GM04504 (cell line): ENCODE results near the gene SEC63.
"Not testable (repeated sequence)": the region's sequence is repeated elsewhere in the genome, so short reads cannot be mapped to it uniquely, and the experiment has no call there.

Source experiments
- DNase-seq: peaks from one replicate; pipeline ENCODE4 v3.0.0-alpha.2; 2012; ENCODE audit warnings: low read depth

Gene SEC63

DNA sequence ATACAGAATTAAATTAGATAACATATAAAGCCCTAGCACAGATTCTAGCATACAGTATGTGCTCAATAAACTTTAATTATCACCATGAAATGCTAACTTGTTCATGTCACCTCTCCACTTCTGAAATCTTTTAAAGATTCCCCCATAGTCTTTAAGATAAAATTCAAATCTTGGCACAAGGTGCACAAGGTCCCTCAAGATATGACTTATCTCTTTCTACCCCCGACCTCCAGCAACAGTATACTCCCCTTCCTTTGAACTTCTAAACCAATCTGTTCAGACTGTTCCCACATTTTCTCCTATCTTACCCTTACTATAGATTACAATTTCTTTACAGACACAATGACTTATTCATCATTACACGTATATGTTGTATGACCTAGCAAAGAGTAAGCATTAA lies 29.0 kb downstream of the SEC63 start:
- no peak for DNase-seq

DNA sequence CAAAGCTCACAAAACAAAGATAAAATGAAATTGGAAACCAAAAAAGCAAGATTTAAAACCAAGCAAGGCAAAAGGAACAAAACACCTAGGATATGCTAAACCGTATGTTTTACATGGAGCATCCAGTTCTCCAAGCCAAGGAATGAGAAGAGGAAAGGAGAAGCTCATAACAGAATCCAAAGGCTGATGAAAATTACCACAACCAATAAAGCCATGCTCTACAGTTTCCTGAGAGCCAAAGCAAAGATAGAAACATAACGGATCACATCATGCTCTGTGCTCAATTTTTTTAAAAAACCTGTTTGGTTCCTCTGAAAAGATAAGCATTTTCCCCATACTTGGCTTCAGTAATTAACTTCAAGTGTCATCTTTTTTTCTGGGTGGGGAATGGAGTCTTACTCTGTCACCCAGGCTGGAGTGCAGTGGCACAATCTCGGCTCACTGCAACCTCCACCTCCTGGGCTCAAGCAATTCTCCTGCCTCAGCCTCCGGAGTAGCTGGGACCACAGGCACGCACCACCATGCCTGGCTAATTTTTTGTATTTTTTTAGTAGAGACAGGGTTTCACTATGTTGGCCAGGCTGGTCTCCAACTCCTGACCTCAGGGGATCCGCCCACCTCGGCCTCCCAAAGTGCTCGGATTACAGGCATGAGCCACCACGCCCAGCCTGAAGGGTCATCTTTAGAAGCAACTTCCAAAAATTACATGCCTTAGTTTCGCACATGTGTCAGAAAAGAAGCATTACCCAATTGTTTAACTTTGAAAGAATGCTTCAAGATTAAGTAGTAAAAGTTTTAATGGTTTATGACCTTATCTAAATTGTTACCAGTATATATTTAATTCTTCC lies 31.1 kb downstream of the SEC63 start:
- peak; percentile 3 for DNase-seq

DNA sequence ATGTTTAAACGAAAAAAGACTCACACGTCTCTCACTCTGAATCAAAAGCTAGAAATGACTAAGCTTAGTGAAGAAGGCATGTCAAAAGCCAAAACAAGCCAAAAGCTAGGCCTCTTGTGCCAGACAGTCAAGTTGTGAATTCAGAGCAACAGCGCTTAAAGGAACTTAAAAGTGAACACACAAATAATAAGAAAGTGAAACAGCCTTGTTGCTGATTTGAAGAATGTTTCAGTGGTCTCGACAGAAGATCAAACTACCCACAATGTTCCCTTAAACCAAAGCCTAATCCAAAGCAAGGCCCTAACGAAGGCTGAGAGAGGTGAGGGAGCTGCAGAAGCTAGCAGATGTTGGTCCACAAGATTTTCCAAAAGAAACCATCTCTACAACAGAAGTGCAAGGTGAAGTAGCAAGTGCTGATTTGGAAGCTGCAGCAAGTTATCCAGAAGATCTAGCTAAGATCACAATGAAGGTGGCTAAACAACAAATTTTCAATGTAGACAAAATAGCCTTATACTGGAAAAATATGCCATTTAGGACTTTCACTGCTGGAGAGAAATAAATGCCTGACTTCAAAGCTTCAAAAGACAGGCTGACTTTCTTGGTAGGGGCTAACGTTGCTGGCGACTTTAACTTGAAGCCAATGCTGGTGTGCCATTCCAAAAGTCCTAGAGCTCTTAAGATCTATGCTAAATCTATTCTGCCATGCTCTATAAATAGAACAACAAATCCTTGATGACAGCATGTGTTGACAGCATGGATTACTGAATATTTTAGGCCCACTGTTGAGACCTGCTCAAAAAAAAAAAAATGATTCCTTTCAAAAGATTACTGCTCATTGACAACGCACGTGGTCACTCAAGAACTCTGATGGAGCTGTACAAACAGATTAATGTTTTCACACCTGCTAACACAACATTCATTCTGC lies 40.3 kb downstream of the SEC63 start:
- no peak for DNase-seq

DNA sequence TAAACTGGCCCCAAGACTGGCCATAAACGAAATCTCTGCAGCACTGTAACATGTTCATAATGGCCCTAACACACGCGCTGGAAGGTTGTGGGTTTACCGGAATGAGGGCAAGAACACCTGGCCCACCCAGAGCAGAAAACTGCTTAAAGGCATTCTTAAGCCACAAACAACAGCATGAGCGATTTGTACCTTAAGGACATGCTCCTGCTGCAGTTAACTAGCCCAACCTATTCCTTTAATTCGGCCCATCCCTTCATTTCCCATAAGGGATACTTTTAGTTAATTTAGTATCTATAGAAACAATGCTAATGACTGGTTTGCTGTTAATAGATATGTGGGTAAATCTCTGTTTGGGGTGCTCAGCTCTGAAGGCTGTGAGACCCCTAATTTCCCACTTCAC lies 41.0 kb downstream of the SEC63 start:
- not testable (repeated sequence) for DNase-seq

DNA sequence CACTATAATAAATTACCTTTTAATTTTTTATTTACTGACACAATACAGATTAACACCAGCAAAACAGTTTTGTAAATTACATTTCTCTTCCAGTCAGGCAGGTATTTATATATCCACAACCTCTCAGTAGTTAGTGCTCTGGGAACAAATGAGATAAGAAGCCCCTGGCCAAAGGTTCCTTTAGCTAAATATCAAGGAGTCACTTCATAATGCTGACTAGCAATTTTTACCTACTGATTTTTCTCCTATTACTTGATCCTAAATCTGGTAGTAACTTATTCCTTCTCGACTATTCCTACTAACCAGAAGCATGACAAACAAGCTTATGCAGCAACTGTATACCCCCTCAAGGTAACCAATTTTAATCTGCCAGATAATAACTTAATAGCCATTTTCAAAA lies 46.3 kb downstream of the SEC63 start:
- DNase-seq = no peak

DNA sequence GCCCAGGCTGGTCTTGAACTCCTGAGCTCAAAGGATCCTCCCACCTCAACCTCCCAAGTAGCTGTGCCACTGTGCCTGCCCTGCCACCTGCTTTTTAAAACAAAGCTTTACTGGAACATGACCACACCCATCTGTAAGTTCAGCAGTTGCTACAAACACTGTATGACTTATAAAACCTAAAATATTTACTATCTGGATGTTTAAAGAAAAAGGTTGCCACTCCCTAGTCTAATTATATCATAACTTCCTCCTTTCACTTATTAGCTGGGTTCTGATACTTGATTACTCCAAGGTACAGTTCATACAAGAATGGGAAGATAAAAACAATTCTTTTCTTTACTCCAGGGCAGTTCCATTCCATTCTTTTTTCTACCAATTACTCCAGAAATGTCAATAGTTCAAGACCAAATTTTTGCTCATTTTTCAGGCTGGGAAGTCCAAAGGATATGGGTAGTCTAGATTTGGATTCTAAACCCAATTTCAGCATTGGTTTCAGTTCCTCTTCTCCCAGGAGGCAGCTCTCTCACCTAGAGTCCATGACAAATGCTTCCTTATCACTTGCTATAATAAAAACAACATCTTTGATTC lies 63.1 kb downstream of the SEC63 start:
- no peak for DNase-seq

DNA sequence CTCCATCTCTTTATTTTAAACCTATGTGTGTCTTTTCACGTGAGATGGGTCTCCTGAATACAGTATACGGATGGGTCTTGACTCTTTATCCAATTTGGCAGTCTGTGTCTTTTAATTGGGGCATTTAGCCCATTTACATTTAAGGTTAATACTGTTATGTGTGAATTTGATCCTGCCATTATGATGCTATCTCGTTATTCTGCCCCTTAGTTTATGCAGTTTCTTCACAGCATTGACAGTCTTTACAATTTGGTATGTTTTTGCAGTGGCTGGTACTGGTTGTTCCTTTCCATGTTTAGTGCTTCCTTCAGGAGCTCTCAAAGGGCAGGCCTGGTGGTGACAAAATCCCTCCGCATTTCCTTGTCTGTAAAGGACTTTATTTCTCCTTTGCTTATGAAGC lies 67.6 kb downstream of the SEC63 start:
- not testable (repeated sequence) for DNase-seq

DNA sequence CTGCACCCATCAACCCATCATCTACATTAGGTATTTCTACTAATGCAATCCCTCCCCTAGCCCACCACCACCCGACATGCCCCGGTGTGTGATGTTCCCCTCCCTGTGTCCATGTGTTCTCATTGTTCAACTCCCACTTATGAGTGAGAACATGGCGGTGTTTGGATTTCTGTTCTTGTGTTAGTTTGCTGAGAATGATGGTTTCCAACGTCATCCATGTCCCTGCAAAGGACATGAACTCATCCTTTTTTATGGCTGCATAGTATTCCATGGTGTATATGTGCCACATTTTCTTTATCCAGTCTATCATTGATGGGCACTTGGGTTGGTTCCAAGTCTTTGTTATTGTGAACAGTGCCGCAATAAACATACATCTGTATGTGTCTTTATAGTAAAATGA lies 72.1 kb downstream of the SEC63 start:
- not testable (repeated sequence) for DNase-seq

DNA sequence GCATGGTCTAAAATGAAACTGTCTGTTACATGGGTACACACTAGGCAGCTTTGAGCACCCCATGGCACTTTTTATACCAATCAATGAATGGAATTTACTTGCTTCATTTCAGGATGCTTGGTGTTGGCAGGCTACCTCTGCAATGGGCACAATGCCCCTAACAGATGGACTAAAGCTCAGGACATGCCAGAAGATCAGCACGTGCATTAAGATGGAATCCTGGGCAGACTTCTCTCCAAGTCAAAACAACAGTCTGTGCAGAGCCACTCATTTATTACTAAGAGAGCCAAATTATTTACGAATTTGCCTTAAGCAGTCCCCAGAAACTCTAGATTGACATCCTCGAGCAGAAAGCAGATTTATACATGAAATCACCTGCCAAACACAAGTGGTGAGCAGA lies 78.1 kb downstream of the SEC63 start:
- DNase-seq = no peak

DNA sequence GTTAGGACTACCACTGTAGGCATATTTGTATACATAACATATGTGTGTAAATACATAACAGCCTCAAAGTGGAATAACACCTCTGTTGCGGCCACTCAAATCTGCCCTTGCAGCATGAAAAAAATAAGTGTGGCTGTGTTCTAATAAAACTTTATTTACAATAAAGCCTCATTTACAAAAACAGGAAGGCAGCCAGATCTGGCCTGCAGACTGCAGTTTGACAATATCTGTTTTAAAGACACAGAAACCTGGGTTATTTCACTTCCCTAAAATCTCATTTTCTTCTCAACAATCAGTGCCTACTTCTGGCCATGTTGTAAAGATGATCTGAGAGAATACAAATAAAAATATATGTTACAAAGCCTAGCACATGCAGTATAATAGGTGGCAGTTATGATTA lies 80.0 kb downstream of the SEC63 start:
- DNase-seq = no peak

DNA sequence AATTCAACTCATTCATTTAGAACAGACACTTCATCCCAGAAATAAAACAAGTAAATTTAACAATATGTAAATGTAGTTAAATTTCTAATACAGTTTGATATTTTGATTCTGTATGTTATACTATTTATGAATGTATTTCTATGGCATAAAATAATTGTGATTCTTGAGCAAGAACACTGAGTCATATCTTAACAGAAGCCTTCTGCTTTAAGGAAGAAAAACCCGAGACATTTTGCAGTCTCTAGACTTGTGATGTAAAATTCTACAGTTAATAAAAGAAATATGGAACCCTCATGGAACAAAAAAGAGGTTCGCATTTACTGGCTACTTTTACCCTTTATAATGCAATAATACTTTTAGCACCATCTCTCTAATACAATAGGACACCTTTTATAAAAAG lies 86.0 kb downstream of the SEC63 start:
- DNase-seq = no peak

DNA sequence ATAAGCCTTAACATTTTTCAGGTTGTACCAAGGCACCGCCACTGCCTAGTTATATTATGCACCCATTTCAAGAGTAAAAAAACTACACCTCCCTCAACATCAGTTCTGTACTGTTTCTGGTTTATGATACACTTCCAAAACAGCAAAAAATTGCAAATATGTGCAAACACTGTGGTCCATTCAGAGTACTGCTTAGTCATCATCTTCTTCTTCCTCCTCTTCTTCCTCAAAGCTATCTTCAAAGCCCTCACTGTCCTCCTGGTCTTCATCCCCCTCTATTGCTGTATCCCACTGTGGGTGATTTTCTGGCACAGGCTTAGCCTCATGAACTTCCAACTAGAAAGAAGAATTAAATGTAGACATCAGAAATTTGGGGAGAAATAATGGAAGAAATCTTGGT lies 86.5 kb downstream of the SEC63 start:
- not testable (repeated sequence) for DNase-seq

DNA sequence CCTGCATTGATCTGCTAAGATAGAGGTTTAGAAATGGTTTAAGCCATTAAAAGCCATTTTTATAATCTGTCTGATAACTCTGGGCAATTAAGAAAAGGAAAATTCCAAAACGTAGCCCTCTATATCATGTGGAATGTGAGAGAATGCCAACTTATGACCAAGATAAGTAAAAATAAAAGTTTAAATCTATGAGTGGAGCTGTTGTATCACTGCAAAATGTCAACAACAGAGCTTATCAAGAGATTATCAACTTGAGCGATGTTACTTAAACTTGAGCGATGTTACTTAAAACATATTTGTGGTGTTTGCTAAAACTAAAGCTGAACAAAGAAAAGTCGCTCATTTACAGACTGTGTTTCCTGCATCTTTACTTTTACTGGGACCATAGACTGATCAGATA lies 87.0 kb downstream of the SEC63 start:
- no peak for DNase-seq

DNA sequence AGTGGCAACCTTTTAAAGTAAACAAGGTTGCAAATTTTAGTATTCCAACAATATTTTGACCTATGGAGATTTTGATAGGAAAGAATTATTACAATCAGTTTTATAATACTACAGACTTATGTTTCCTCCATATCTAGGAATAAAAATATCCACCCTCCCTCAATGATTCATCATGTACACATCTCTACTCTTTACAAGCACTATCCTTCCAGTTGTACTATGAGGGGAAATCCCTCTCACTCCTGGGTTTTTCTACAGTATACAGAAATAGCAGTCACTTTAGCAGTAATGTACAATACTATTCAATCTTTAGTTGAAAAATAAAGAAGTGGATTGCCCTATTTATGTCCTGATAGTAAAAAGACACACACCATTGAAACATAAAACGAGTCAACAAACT lies 87.6 kb downstream of the SEC63 start:
- DNase-seq = no peak

DNA sequence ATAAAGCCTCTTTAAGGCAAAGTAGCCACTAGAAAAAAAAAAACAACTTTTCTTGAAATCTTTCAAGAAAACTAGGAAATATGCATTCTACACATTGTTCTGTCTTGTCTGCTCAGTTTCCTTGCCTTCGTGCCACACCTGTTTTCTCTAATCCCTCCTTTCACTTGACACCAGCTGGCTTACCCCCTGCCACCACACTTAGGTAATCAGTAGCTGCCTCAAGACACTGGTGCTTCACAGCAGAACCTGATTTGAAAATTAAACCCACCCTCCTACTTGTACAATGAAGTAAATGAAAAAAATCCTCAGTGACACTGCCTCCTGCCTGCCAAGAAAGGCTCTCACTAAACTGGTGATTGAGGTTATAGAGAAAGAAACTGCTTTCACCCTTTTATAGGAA lies 88.1 kb downstream of the SEC63 start:
- no peak for DNase-seq

DNA sequence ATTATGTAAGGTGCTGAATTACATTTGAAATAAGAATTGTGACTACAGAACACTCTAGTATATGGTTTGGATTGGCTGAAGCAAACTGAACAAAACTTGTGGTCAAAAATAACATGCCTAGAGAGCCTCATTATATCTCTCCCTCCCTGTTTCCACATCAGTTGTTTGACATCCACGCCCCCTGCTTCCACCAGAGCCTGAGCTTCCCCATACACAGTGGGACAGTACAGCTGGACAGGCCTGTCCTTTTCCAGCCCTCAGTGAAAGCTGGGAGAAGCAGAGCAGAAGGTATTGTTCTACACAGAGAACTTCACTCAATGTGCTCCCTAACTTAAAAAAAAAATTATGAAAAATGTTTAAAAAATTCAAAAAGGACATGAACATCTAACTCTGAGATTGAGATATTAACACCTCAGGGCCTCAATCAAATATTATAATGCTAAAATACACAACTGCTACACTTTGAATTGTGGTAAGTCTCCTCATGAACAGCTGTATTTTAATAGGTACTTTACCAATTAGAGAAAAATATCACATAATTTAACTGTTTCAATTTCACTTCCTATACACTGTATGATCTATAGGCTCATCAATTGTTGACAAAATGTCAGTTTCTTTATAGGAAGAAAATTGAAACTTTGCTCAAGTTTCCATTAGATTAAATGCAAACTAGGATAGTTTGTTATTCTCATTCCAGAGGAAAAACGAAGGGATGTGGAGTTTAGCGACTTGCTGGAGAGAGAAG lies 89.0 kb downstream of the SEC63 start:
- DNase-seq = no peak

DNA sequence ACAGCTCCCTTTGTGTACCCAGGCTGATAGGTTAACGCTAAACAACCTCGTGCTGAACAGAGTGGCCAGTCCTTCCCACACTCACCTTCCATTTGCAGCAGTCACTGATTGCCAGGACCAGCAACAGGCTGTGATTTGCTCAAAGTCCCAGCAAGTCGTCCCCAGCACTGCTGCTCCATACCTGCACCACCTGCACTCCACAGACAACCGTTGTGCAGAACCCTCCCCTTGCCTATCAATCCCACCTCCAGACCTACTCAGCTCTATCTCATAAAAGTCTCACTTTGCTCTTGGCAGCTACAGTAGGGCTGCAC lies 90.7 kb downstream of the SEC63 start:
- no peak for DNase-seq

DNA sequence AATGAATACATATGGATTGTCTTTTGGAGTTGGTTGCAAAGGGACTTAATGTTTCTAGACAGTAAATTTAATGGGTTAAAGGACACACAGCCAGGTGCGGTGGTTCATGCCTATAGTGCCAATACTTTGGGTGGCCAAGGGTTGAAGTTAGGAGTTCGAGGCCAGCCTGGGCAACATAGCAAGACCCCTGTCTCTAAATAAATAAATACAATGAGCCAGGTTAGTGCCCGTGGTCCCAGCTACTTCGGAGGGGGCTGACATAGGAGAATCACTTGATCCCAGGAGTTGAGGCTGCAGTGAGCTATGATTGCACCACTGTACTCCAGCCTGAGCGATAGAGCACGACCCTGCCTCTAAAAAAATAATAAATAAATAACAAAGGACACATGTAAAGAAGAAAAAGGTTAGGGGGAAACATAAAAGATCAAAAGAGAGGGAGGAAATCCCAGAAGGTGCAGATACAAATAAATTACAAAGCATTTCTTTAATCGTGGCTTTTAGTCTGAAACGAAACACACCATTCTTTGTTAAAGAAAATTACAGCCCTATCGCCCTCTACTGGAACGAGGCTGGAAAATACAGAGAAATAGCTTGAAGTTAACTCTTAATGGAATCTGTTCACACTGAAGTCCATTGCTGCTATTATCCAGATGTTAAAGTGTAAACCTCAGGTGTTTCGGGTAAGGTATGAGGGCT lies 91.3 kb downstream of the SEC63 start:
- no peak for DNase-seq

DNA sequence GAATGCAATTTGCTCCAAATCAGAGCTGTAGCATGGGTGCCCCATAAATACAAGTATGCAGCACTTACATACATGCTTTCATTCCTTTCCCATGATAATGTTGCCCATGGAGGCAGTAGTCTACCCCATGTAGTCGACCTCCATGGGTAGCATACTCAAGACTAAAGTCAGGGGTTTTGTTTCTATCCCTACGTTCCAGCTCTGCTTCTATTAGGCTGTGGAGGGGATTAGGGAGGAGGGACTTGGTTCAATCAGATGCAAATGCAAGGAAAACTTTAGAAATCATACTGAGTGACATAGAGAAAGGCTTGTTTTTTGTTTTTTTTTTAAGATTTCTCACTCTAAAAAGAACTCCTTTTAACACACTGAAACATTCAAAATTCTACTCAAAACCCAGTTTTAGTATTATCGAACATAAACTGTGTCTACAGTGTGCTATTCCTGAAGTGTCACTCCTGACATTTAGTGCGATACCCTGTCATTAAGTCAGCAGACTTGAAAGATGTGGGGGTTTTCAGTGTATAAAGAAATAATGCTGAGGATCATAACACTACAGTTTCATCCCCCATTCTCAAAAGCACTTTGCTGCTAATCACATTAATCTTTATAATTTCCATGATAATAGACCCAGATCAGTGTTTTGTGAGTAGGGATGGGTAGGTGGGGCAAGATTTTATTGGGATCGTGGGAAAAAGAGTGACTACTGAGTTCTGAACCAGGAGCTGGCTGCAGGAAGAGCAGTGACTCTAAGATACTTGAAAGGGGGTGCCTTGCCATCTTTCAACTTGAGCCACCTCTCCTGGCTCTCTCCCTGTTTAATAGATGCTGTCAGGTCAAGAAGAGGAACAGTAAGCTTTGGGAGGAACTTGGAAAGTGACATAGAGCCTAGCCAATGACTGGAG lies 93.5 kb downstream of the SEC63 start:
- DNase-seq = no peak

DNA sequence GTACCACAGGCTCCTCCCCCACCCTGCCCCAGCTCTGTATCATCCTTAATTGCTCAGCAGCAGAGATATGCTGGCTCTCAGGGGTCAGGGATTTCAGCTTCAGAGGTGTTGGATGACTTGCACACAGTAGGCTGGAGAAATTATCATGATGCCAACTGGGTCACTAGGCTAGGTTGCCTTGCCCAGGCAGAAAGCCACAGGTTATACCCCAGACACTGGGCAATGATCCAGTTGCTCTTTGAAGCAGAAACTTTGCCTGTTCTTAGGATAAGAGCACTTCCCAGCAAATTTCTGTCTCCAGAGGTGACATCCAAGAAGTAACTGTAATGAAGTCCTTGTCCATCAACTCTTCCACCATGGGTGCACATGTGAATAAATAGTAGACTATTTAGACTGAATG lies 95.6 kb downstream of the SEC63 start:
- DNase-seq = no peak

DNA sequence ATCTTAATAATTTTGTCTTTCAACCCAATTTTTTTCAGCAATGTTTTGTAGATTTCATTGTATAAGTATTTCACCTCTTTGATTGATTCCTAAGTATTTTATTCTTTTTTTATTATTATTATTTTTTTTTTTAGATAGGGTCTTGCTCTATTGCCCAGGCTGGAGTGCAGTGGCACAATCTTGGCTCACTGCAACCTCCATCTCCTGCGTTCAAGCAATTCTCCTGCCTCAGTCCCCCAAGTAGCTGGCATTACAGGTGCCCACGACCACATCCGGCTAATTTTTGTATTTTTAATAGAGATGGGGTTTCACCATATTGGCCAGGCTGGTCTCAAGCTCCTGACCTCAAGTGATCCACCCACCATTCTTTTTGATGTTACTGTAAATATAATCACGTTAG lies 97.0 kb downstream of the SEC63 start:
- DNase-seq = not testable (repeated sequence)
